ENCODE measurements around the gene ATM. TPM values are rescaled to one million over a fixed set of nuclear protein-coding genes. Genes with fewer than 3 reads are reported as not detected.
"Not testable (repeated sequence)": the region's sequence is repeated elsewhere in the genome, so short reads cannot be mapped to it uniquely, and the experiment has no call there.

The ATM gene
- total and polyA plus RNA-seq, 2 donors (not counting 1 experiment from before 2014, with no cell fraction given), result 111 to 446 TPM

GRCh38 chr11:108253176-108253575, 30.3 kb downstream of the ATM start:
- CTCF ChIA-PET, result no interaction called here
- Histone ChIP-seq H3K4me3 (ENCODE audit: control extremely low read depth in 1 of 5, extremely low read depth in 1 of 5, insufficient read depth in 1 of 5, low read depth in 2 of 5, low read length in 4 of 5) (no peak overlapping the region), H3K79me2 (ENCODE audit: control insufficient read depth, insufficient read depth, low read length) (peaks cover 18% of the 10 kb centered on the region), H3K36me3 (replicated peaks in 1 of 2; ENCODE audit: control extremely low read depth in 1 of 2, control insufficient read depth in 1 of 2, extremely low read depth in 1 of 2, insufficient read depth in 2 of 2, low read length in 1 of 2) (peaks cover 26 to 86% of the 10 kb centered on the region in 2 experiments), H3K4me2 (replicated peaks; ENCODE audit: low read depth, low read length, poor library complexity, severe bottlenecking) (no peak overlapping the region), H3K9me3 (ENCODE audit: control extremely low read depth in 1 of 3, control insufficient read depth in 2 of 3, insufficient read depth in 1 of 3, low read length in 2 of 3) (no peaks in the 10 kb centered on the region), H3K9ac (ENCODE audit: low read length) (no peak overlapping the region), H4K20me1 (ENCODE audit: control insufficient read depth, insufficient read depth, low read length, poor library complexity, severe bottlenecking) (no peaks in the 10 kb centered on the region), H3K27ac (ENCODE audit: low read length in 2 of 2) (no peak overlapping the region), H2AFZ (ENCODE audit: insufficient read depth, low read depth, low read length, poor library complexity, severe bottlenecking) (no peak overlapping the region), H3K4me1 (ENCODE audit: control insufficient read depth in 2 of 2, insufficient read depth in 2 of 2, low read length in 2 of 2) (no peaks in the 10 kb centered on the region), H3K27me3 (replicated peaks in 1 of 4; ENCODE audit: control extremely low read depth in 1 of 4, control insufficient read depth in 3 of 4, insufficient read depth in 4 of 4, low read length in 3 of 4) (no peaks in the 10 kb centered on the region)
- POLR2A ChIA-PET, result interaction anchor here (1.1 kb wide), 1 partner anchor 16 kb away, joined by 3 read pairs; no protein-coding TSS in a partner anchor
- H3K4me3 Mint-ChIP-seq, result no peak overlapping the region
- intact Hi-C loops (cut with micrococcal nuclease), result loop anchor here (10.0 kb wide), 1 partner anchor 52 kb away; no protein-coding TSS in a partner anchor
- WGBS (ENCODE audit: insufficient coverage), result no CpG with 5 or more reads among the region's 1 CpG
- H3K27me3 Mint-ChIP-seq, result no peaks in the 10 kb centered on the region
- no peaks in the 10 kb centered on the region for H3K4me1 Mint-ChIP-seq
- no peak for TF ChIP-seq CTCF (IDR thresholded peaks at IDR 0.05)
- no peak for TF ChIP-seq EZH2 (IDR thresholded peaks at IDR 0.05; ENCODE audit: borderline replicate concordance, insufficient read depth, low read depth, low read length, poor library complexity, severe bottlenecking)
- H3K9me3 Mint-ChIP-seq (ENCODE audit: insufficient read depth), result no peaks in the 10 kb centered on the region
- DNase-seq (no peak), ATAC-seq (ENCODE audit: low read depth) (no peak)
- H3K27ac Mint-ChIP-seq, result no peak overlapping the region

- Mint-ChIP-seq H3K4me1 (no peaks in the 10 kb centered on the region), H3K27ac (no peak overlapping the region), H3K27me3 (no peaks in the 10 kb centered on the region), H3K9me3 (ENCODE audit: insufficient read depth) (peaks cover 2% of the 10 kb centered on the region), H3K4me3 (no peak overlapping the region)
- no peaks in the 10 kb centered on the region for H3K4me1 ChIP-seq (ENCODE audit: control insufficient read depth in 2 of 2, insufficient read depth in 2 of 2, low read length in 2 of 2)
- peak overlapping the region in 1 of 2 donors; percentile 30 for H3K27ac ChIP-seq (ENCODE audit: low read length in 2 of 2)
- intact Hi-C loops (cut with micrococcal nuclease), result no loop called here
- CTCF ChIA-PET, result no interaction called here
- no peak for DNase-seq
- H4K20me1 ChIP-seq (ENCODE audit: control insufficient read depth, insufficient read depth, low read length, poor library complexity, severe bottlenecking), result no peaks in the 10 kb centered on the region
- no peaks in the 10 kb centered on the region for H3K9me3 ChIP-seq (ENCODE audit: control extremely low read depth in 1 of 3, control insufficient read depth in 2 of 3, insufficient read depth in 1 of 3, low read length in 2 of 3)
- H3K4me3 ChIP-seq (ENCODE audit: control extremely low read depth in 1 of 5, extremely low read depth in 1 of 5, insufficient read depth in 1 of 5, low read depth in 2 of 5, low read length in 4 of 5), result no peak overlapping the region
- no peak overlapping the region for H3K9ac ChIP-seq (ENCODE audit: low read length)
- no peak for ATAC-seq (ENCODE audit: low read depth)
- TF ChIP-seq EZH2 (IDR thresholded peaks at IDR 0.05; ENCODE audit: borderline replicate concordance, insufficient read depth, low read depth, low read length, poor library complexity, severe bottlenecking), result no peak
- no peak for TF ChIP-seq CTCF (IDR thresholded peaks at IDR 0.05)
- no CpG with 5 or more reads among the region's 3 CpGs for WGBS (ENCODE audit: insufficient coverage)
- H3K4me2 ChIP-seq (replicated peaks; ENCODE audit: low read depth, low read length, poor library complexity, severe bottlenecking), result no peak overlapping the region
- POLR2A ChIA-PET, result no interaction called here
- H3K27me3 ChIP-seq (replicated peaks in 1 of 4; ENCODE audit: control extremely low read depth in 1 of 4, control insufficient read depth in 3 of 4, insufficient read depth in 4 of 4, low read length in 3 of 4), result no peaks in the 10 kb centered on the region
- H3K36me3 ChIP-seq (replicated peaks in 1 of 2; ENCODE audit: control extremely low read depth in 1 of 2, control insufficient read depth in 1 of 2, extremely low read depth in 1 of 2, insufficient read depth in 2 of 2, low read length in 1 of 2), result peaks cover 6 to 48% of the 10 kb centered on the region in 2 experiments
- H2AFZ ChIP-seq (ENCODE audit: insufficient read depth, low read depth, low read length, poor library complexity, severe bottlenecking), result no peak overlapping the region
- H3K79me2 ChIP-seq (ENCODE audit: control insufficient read depth, insufficient read depth, low read length), result no peaks in the 10 kb centered on the region
Observed at GRCh38 chr11:108269583-108269982, 46.7 kb downstream of the ATM start.

GRCh38 chr11:108276985-108277616, 54.2 kb downstream of the ATM start:
- H3K27me3 ChIP-seq (replicated peaks in 1 of 4; ENCODE audit: control extremely low read depth in 1 of 4, control insufficient read depth in 3 of 4, insufficient read depth in 4 of 4, low read length in 3 of 4); H3K27ac ChIP-seq (ENCODE audit: low read length in 2 of 2); DNase-seq; H3K4me3 Mint-ChIP-seq; H3K79me2 ChIP-seq (ENCODE audit: control insufficient read depth, insufficient read depth, low read length); H3K27ac Mint-ChIP-seq; CTCF ChIA-PET; H3K9me3 Mint-ChIP-seq (ENCODE audit: insufficient read depth); H3K27me3 Mint-ChIP-seq; POLR2A ChIA-PET; H4K20me1 ChIP-seq (ENCODE audit: control insufficient read depth, insufficient read depth, low read length, poor library complexity, severe bottlenecking); H3K4me2 ChIP-seq (replicated peaks; ENCODE audit: low read depth, low read length, poor library complexity, severe bottlenecking); H3K9ac ChIP-seq (ENCODE audit: low read length); H2AFZ ChIP-seq (ENCODE audit: insufficient read depth, low read depth, low read length, poor library complexity, severe bottlenecking); H3K9me3 ChIP-seq (ENCODE audit: control extremely low read depth in 1 of 3, control insufficient read depth in 2 of 3, insufficient read depth in 1 of 3, low read length in 2 of 3); ATAC-seq (ENCODE audit: low read depth); H3K4me1 ChIP-seq (ENCODE audit: control insufficient read depth in 2 of 2, insufficient read depth in 2 of 2, low read length in 2 of 2); H3K4me1 Mint-ChIP-seq; H3K4me3 ChIP-seq (ENCODE audit: control extremely low read depth in 1 of 5, extremely low read depth in 1 of 5, insufficient read depth in 1 of 5, low read depth in 2 of 5, low read length in 4 of 5); intact Hi-C loops (cut with micrococcal nuclease): not testable (repeated sequence)
- H3K36me3 ChIP-seq (replicated peaks in 1 of 2; ENCODE audit: control extremely low read depth in 1 of 2, control insufficient read depth in 1 of 2, extremely low read depth in 1 of 2, insufficient read depth in 2 of 2, low read length in 1 of 2), result peaks cover 14 to 70% of the 10 kb centered on the region in 2 experiments
- WGBS (ENCODE audit: insufficient coverage), result 100% methylated on average over 5 of the region's 13 CpGs
